ENCODE results near the gene MYPOP. TPM values are rescaled to one million over a fixed set of nuclear protein-coding genes. Genes with fewer than 3 reads are reported as not detected.

MYPOP gene
- total RNA-seq, 1 experiment from 2014 or later = 11.1 TPM

DNA sequence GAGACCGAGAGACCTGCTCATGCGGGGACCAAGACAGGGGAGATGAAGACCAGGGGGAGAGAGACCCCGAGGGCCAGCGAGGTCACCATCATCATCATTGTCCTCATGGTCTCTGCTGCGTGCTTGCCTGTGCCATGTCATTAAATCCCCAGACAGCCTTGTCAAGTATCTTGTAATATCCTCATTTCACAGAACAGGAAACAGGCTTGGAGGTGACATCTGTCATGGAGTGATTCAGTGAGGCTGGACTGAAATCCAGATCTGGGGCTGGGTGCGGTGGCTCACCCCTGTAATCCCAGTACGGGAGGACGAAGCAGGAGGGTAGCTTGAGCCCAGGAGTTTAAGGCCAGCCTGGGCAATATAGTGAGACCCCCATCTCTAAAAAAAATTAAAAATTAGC is 18.0 kb upstream of the MYPOP start:
- no TSS peak for BruUV-seq (replicated peaks)
- no peaks in the 10 kb centered on the region for H3K9me3 ChIP-seq (ENCODE audit: control insufficient read depth, insufficient read depth, low read depth, low read length)
- H3K4me1 ChIP-seq (ENCODE audit: control insufficient read depth, insufficient read depth, low read length) = no peaks in the 10 kb centered on the region
- in situ Hi-C loops (cut with HindIII; ENCODE audit: low pct_unique_long_range_greater_than_20kb, low sequenced_read_pairs) (no loop called here), intact Hi-C loops (cut with micrococcal nuclease; ENCODE audit: unreplicated experiment) (no loop called here)
- no peaks in the 10 kb centered on the region for H3K36me3 ChIP-seq (ENCODE audit: control insufficient read depth, insufficient read depth, low read length)
- ChIA-PET POLR2A (no interaction called here), CTCF (interaction anchor here (0.6 kb wide), 1 partner anchor 25 kb away, joined by 3 read pairs; no protein-coding TSS in a partner anchor)
- no peak overlapping the region for H3K4me3 ChIP-seq (ENCODE audit: low read depth in 2 of 2, low read length in 2 of 2)
- TF ChIP-seq POLR2AphosphoS5 (IDR thresholded peaks at IDR 0.05; ENCODE audit: low read depth, low read length) (no peak), SIN3A (IDR thresholded peaks at IDR 0.05; ENCODE audit: borderline replicate concordance, insufficient read depth, low read depth, low read length) (no peak), TCF7L2 (IDR thresholded peaks at IDR 0.05; ENCODE audit: low read depth, low read length) (no peak)
- TF ChIP-seq, protein P1, sequence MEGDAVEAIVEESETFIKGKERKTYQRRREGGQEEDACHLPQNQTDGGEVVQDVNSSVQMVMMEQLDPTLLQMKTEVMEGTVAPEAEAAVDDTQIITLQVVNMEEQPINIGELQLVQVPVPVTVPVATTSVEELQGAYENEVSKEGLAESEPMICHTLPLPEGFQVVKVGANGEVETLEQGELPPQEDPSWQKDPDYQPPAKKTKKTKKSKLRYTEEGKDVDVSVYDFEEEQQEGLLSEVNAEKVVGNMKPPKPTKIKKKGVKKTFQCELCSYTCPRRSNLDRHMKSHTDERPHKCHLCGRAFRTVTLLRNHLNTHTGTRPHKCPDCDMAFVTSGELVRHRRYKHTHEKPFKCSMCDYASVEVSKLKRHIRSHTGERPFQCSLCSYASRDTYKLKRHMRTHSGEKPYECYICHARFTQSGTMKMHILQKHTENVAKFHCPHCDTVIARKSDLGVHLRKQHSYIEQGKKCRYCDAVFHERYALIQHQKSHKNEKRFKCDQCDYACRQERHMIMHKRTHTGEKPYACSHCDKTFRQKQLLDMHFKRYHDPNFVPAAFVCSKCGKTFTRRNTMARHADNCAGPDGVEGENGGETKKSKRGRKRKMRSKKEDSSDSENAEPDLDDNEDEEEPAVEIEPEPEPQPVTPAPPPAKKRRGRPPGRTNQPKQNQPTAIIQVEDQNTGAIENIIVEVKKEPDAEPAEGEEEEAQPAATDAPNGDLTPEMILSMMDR (IDR thresholded peaks at IDR 0.05) = no peak
- TF ChIP-seq, protein P2, sequence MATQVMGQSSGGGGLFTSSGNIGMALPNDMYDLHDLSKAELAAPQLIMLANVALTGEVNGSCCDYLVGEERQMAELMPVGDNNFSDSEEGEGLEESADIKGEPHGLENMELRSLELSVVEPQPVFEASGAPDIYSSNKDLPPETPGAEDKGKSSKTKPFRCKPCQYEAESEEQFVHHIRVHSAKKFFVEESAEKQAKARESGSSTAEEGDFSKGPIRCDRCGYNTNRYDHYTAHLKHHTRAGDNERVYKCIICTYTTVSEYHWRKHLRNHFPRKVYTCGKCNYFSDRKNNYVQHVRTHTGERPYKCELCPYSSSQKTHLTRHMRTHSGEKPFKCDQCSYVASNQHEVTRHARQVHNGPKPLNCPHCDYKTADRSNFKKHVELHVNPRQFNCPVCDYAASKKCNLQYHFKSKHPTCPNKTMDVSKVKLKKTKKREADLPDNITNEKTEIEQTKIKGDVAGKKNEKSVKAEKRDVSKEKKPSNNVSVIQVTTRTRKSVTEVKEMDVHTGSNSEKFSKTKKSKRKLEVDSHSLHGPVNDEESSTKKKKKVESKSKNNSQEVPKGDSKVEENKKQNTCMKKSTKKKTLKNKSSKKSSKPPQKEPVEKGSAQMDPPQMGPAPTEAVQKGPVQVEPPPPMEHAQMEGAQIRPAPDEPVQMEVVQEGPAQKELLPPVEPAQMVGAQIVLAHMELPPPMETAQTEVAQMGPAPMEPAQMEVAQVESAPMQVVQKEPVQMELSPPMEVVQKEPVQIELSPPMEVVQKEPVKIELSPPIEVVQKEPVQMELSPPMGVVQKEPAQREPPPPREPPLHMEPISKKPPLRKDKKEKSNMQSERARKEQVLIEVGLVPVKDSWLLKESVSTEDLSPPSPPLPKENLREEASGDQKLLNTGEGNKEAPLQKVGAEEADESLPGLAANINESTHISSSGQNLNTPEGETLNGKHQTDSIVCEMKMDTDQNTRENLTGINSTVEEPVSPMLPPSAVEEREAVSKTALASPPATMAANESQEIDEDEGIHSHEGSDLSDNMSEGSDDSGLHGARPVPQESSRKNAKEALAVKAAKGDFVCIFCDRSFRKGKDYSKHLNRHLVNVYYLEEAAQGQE (IDR thresholded peaks at IDR 0.05; ENCODE audit: insufficient read depth in 1 of 2, low read depth in 2 of 2, low read length in 1 of 2) = no peak
- ATAC-seq = peak; percentile 48
- no peaks in the 10 kb centered on the region for H3K27me3 ChIP-seq (ENCODE audit: control insufficient read depth, insufficient read depth, low read length)
- no peak for DNase-seq (ENCODE audit: low read depth, low spot score)
- no peak overlapping the region for H3K27ac ChIP-seq (ENCODE audit: low read length)

DNA sequence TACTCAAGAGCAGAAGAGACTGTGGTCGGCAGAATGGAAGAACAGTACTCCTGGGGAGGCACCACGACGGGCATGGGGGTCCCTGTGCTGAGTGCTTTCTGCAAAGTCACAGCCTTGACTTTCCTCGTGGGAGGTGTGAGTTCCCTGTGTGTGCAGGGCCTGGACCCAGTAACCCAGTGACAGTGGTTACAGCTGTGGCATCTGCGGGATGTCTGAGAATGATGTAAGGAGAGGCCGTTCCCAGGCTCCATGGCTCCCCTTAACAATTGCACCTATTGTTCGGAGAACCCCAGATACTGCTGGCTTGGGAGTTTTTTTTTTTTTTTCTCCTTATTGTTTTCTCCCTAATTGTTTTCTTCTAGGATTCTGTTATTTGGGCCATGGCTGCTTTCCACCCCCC is 17.3 kb upstream of the MYPOP start:
- Histone ChIP-seq H3K27me3 (ENCODE audit: control insufficient read depth, insufficient read depth, low read length) (no peaks in the 10 kb centered on the region), H3K4me3 (ENCODE audit: low read depth in 2 of 2, low read length in 2 of 2) (no peak overlapping the region), H3K9me3 (ENCODE audit: control insufficient read depth, insufficient read depth, low read depth, low read length) (no peaks in the 10 kb centered on the region), H3K4me1 (ENCODE audit: control insufficient read depth, insufficient read depth, low read length) (no peaks in the 10 kb centered on the region), H3K36me3 (ENCODE audit: control insufficient read depth, insufficient read depth, low read length) (no peaks in the 10 kb centered on the region), H3K27ac (ENCODE audit: low read length) (no peak overlapping the region)
- no TSS peak for BruUV-seq (replicated peaks)
- DNase-seq (ENCODE audit: low read depth, low spot score) = no peak
- TF ChIP-seq, protein P2 (IDR thresholded peaks at IDR 0.05; ENCODE audit: insufficient read depth in 1 of 2, low read depth in 2 of 2, low read length in 1 of 2) = no peak
- TF ChIP-seq, protein P1 (IDR thresholded peaks at IDR 0.05) = no peak
- TF ChIP-seq SIN3A (IDR thresholded peaks at IDR 0.05; ENCODE audit: borderline replicate concordance, insufficient read depth, low read depth, low read length) (no peak), POLR2AphosphoS5 (IDR thresholded peaks at IDR 0.05; ENCODE audit: low read depth, low read length) (no peak), TCF7L2 (IDR thresholded peaks at IDR 0.05; ENCODE audit: low read depth, low read length) (no peak)
- ChIA-PET POLR2A (no interaction called here), CTCF (interaction anchor here (0.6 kb wide), 1 partner anchor 86 kb away, joined by 3 read pairs; no protein-coding TSS in a partner anchor)
- in situ Hi-C loops (cut with HindIII; ENCODE audit: low pct_unique_long_range_greater_than_20kb, low sequenced_read_pairs) = no loop called here
- intact Hi-C loops (cut with micrococcal nuclease; ENCODE audit: unreplicated experiment) = no loop called here
- ATAC-seq = no peak

Measured in Panc1 (cell line).